Measurements from ENCODE around the gene PDE6D. TPM values are rescaled to one million over a fixed set of nuclear protein-coding genes. Genes with fewer than 3 reads are reported as not detected.

Gene PDE6D
- total RNA-seq, 4 donors from 2014 or later: 11.7 to 22.6 (median 17.6) TPM

- TF ChIP-seq CTCF (IDR thresholded peaks at IDR 0.05 in 4 of 5, conservative IDR thresholded peaks at IDR 0.05 in 1 of 5) (no peak), POLR2A (IDR thresholded peaks at IDR 0.05) (no peak)
- in situ Hi-C loops (cut with MboI; ENCODE audit: low sequenced_read_pairs in 4 of 4): no loop called here
- ATAC-seq (no peak), DNase-seq (no peak)
- intact Hi-C loops (cut with DNase I; ENCODE audit: low total_unique reads): no loop called here
- no peaks in the 10 kb centered on the region for H3K27me3 ChIP-seq
- H3K4me3 ChIP-seq: no peak overlapping the region
- H3K9me3 ChIP-seq: no peaks in the 10 kb centered on the region
- no peak overlapping the region for H3K27ac ChIP-seq
- peaks cover 14 to 20% of the 10 kb centered on the region in 2 donors for H3K4me1 ChIP-seq
- no peaks in the 10 kb centered on the region for H3K36me3 ChIP-seq
Measured at GRCh38 chr2:231684314-231685223, 96.5 kb downstream of the PDE6D start.

GRCh38 chr2:231683292-231684235 is 97.5 kb downstream of the PDE6D start:
- ATAC-seq: no peak
- no peaks in the 10 kb centered on the region for H3K27me3 ChIP-seq
- H3K27ac ChIP-seq: no peak overlapping the region
- DNase-seq: no peak
- in situ Hi-C loops (cut with MboI; ENCODE audit: low sequenced_read_pairs in 4 of 4): no loop called here
- no peak for TF ChIP-seq CTCF (IDR thresholded peaks at IDR 0.05 in 4 of 5, conservative IDR thresholded peaks at IDR 0.05 in 1 of 5)
- no peak for TF ChIP-seq POLR2A (IDR thresholded peaks at IDR 0.05)
- peaks cover 12 to 18% of the 10 kb centered on the region in 2 donors for H3K4me1 ChIP-seq
- no peaks in the 10 kb centered on the region for H3K36me3 ChIP-seq
- H3K4me3 ChIP-seq: no peak overlapping the region
- intact Hi-C loops (cut with DNase I; ENCODE audit: low total_unique reads): no loop called here
- H3K9me3 ChIP-seq: no peaks in the 10 kb centered on the region

- in situ Hi-C loops (cut with MboI; ENCODE audit: low sequenced_read_pairs in 4 of 4) (no loop called here), intact Hi-C loops (cut with DNase I; ENCODE audit: low total_unique reads) (no loop called here)
- Histone ChIP-seq H3K27me3 (no peaks in the 10 kb centered on the region), H3K4me3 (no peak overlapping the region), H3K9me3 (no peaks in the 10 kb centered on the region), H3K4me1 (peaks cover 9 to 15% of the 10 kb centered on the region in 2 donors), H3K36me3 (no peaks in the 10 kb centered on the region), H3K27ac (no peak overlapping the region)
- no peak for DNase-seq
- ATAC-seq: no peak
- TF ChIP-seq CTCF (IDR thresholded peaks at IDR 0.05 in 4 of 5, conservative IDR thresholded peaks at IDR 0.05 in 1 of 5) (no peak), POLR2A (IDR thresholded peaks at IDR 0.05) (no peak)
Measured at GRCh38 chr2:231682603-231683291, 98.3 kb downstream of the PDE6D start.

Other genes with a start within 250 kb of the PDE6D start
- not detected for gene TEX44, start 188.4 kb downstream of the PDE6D start, total RNA-seq
- 100 to 1,000 TPM; 121 to 177 (median 174) TPM for gene PTMA, start 72.8 kb downstream of the PDE6D start, total RNA-seq
- 10 to 100 TPM; 14.8 to 24.1 (median 19.4) TPM for gene COPS7B, start 5.2 kb upstream of the PDE6D start, total RNA-seq
- gene NPPC, start 145.1 kb upstream of the PDE6D start, total RNA-seq: not detected
- gene DIS3L2, start 180.4 kb upstream of the PDE6D start, total RNA-seq: 10 to 100 TPM; 12.8 to 27.3 (median 16.8) TPM

Data from gastrocnemius medialis (tissue), 4 donors.